Measurements from ENCODE around the gene DNAJC6. TPM values are rescaled to one million over a fixed set of nuclear protein-coding genes. Genes with fewer than 3 reads are reported as not detected.

Gene DNAJC6
- total RNA-seq, 1 donor from 2014 or later, result 0.67 TPM

DNA sequence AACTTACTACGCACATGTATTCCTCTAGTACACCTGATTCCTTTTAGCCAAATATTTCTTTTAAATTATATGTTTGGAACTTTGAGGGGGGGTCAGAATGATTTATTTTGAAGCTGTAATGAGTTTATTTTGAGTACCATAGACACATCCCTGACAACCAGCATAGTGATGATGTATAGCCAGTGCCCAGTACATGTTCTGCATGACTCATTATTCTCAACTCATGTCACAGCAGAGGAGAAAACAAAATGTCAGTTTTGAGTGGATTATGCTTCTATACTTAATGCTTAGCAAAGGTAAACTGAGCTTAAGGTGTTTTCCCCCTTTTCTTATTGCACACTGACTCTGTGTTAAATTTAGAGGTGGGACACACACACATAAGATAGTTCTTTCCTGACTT, 88.7 kb downstream of the DNAJC6 start:
- H3K27ac Mint-ChIP-seq, result no peak overlapping the region
- POLR2A ChIA-PET, result no interaction called here
- CTCF ChIA-PET, result no interaction called here

DNA sequence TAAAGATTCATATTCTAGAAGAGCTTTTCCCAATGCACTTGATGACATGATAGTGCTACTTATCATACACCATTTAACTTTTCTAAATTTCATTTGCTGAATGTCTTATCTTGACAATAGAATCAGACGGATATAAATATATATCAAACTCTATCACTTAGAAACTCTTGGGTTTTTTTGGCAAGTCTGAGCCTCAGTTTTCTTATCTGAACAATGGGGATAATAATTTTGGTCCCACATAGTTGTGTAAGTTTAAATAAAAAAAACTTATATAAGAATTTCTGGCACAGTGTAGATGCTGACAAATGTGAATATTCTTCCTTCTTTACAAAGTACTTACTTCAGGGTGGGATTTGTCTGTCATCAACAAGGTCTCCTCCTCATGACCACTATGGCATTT, 89.7 kb downstream of the DNAJC6 start:
- Mint-ChIP-seq H3K36me3 (ENCODE audit: low read depth) (no peaks in the 10 kb centered on the region), H3K27ac (no peak overlapping the region), H3K4me3 (no peak overlapping the region), H3K9me3 (no peaks in the 10 kb centered on the region), H3K4me1 (no peaks in the 10 kb centered on the region), H3K27me3 (peaks cover 3% of the 10 kb centered on the region)
- DNase-seq (no peak), ATAC-seq (ENCODE audit: low read depth) (no peak)
- ChIA-PET POLR2A (no interaction called here), CTCF (no interaction called here)
- intact Hi-C loops (cut with micrococcal nuclease), result no loop called here
- TF ChIP-seq, protein P1, sequence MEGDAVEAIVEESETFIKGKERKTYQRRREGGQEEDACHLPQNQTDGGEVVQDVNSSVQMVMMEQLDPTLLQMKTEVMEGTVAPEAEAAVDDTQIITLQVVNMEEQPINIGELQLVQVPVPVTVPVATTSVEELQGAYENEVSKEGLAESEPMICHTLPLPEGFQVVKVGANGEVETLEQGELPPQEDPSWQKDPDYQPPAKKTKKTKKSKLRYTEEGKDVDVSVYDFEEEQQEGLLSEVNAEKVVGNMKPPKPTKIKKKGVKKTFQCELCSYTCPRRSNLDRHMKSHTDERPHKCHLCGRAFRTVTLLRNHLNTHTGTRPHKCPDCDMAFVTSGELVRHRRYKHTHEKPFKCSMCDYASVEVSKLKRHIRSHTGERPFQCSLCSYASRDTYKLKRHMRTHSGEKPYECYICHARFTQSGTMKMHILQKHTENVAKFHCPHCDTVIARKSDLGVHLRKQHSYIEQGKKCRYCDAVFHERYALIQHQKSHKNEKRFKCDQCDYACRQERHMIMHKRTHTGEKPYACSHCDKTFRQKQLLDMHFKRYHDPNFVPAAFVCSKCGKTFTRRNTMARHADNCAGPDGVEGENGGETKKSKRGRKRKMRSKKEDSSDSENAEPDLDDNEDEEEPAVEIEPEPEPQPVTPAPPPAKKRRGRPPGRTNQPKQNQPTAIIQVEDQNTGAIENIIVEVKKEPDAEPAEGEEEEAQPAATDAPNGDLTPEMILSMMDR (IDR thresholded peaks at IDR 0.05), result no peak

More for the DNA sequence above, 88.7 kb downstream of the DNAJC6 start:
- intact Hi-C loops (cut with micrococcal nuclease), result no loop called here
- Mint-ChIP-seq H3K9me3 (no peaks in the 10 kb centered on the region), H3K4me1 (no peaks in the 10 kb centered on the region), H3K27me3 (peaks cover 3% of the 10 kb centered on the region), H3K36me3 (ENCODE audit: low read depth) (no peaks in the 10 kb centered on the region), H3K4me3 (no peak overlapping the region)
- TF ChIP-seq, protein P1 (IDR thresholded peaks at IDR 0.05), result no peak
- ATAC-seq (ENCODE audit: low read depth) (no peak), DNase-seq (no peak)

DNA sequence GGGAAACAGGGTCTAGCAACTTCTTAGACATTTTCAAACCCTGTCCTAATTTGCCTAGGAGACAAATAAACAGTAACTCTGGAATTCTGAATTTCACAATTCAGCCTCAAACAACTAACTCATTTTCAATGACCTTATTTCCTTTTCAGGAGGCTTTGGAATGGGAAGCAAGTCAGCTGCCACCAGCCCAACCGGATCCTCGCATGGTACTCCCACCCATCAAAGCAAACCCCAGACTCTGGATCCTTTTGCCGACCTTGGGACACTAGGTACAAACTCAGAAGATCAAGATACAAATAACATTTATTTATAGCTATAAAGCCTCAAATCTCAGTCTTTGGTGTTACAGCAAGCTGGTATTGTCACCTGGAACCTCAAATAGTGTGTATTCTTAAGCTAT, 92.3 kb downstream of the DNAJC6 start:
- H3K36me3 Mint-ChIP-seq (ENCODE audit: low read depth), result no peaks in the 10 kb centered on the region
- CTCF ChIA-PET, result no interaction called here
- H3K27ac Mint-ChIP-seq, result no peak overlapping the region
- intact Hi-C loops (cut with micrococcal nuclease), result no loop called here
- no peak overlapping the region for H3K4me3 Mint-ChIP-seq
- TF ChIP-seq, protein P1 (IDR thresholded peaks at IDR 0.05), result no peak
- no peaks in the 10 kb centered on the region for H3K9me3 Mint-ChIP-seq
- H3K4me1 Mint-ChIP-seq, result no peaks in the 10 kb centered on the region
- POLR2A ChIA-PET, result no interaction called here
- ATAC-seq (ENCODE audit: low read depth), result no peak
- DNase-seq, result no peak
- H3K27me3 Mint-ChIP-seq, result peaks cover 5% of the 10 kb centered on the region

DNA sequence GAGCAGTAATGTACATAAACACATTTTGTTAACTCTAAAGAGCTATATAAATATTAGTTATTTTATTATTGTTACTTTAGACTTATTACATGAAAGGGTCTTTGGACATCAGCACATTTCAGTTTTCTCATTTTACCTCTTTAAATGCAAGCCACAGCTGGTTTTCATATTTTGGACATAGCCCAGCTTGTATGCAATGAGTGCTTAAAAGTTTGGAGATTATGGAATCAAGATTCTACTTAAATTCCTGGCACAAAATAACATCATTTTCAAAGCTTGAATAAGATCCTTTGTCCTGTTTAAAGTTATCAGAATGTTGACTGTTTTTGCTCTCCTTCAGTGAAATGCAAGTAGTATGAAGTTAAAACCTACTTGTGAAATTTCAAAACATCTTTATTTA, 95.6 kb downstream of the DNAJC6 start:
- intact Hi-C loops (cut with micrococcal nuclease), result no loop called here
- H3K27ac Mint-ChIP-seq, result no peak overlapping the region
- H3K4me3 Mint-ChIP-seq, result no peak overlapping the region
- TF ChIP-seq, protein P1 (IDR thresholded peaks at IDR 0.05), result no peak
- DNase-seq, result no peak
- no peaks in the 10 kb centered on the region for H3K36me3 Mint-ChIP-seq (ENCODE audit: low read depth)
- ATAC-seq (ENCODE audit: low read depth), result no peak
- ChIA-PET POLR2A (no interaction called here), CTCF (no interaction called here)
- peaks cover 4% of the 10 kb centered on the region for H3K9me3 Mint-ChIP-seq
- H3K27me3 Mint-ChIP-seq, result peaks cover 18% of the 10 kb centered on the region
- H3K4me1 Mint-ChIP-seq, result no peaks in the 10 kb centered on the region

DNA sequence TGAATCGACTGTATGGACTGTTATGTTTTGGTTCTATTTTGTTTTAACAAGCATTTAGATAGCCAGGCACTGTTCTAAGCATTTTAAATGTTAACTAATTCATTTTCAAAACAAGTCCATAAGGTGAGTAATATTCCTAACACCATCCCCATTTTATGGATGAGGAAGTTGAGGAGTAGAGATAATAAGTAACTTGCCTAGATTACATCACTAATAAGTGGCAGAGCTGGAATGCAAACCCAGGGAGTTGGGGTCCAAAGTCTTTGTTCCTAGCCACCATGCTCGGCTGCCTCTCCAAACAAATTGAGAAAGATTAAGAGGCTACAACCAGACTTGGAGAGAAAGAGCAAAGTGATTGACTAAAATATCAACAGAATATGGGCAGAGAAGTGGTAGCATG, 98.5 kb downstream of the DNAJC6 start:
- Mint-ChIP-seq H3K4me3 (no peak overlapping the region), H3K27me3 (peaks cover 25% of the 10 kb centered on the region), H3K4me1 (no peaks in the 10 kb centered on the region), H3K36me3 (ENCODE audit: low read depth) (no peaks in the 10 kb centered on the region), H3K9me3 (peaks cover 4% of the 10 kb centered on the region), H3K27ac (no peak overlapping the region)
- CTCF ChIA-PET, result no interaction called here
- no peak for DNase-seq
- TF ChIP-seq, protein P1 (IDR thresholded peaks at IDR 0.05), result no peak
- no peak for ATAC-seq (ENCODE audit: low read depth)
- POLR2A ChIA-PET, result no interaction called here
- intact Hi-C loops (cut with micrococcal nuclease), result no loop called here

Data from activated B cell treated with CpG ODN at 0.5 μM for 24 hours (primary cell).